Activated naive CD8-positive, alpha-beta T cell treated with anti-CD3 and anti-CD28 coated beads, Interleukin-2, amount 10 ng/mL, durations not matched to agents 7 days and 5 days (primary cell): ENCODE data around the gene RAB25. TPM values are rescaled to one million over a fixed set of nuclear protein-coding genes. Genes with fewer than 3 reads are reported as not detected.
"Not testable (repeated sequence)": the region's sequence is repeated elsewhere in the genome, so short reads cannot be mapped to it uniquely, and the experiment has no call there.

ENCODE experiments used
- ATAC-seq: fragments of 150-1000 bp; cut with Tn5 transposase; one replicate; pipeline ENCODE4 v1.10.0; 2021; ENCODE audit warnings: low read depth, moderate library complexity
- POLR2A ChIA-PET: fragments of 350-600 bp; sonication (Branson Sonifier 250); formaldehyde crosslinking; loops from one replicate; lab custom pipeline; 2021; ENCODE audit warnings: antibody characterized with exemption; lab: Charles Lee
- DNase-seq: peaks from one replicate; pipeline ENCODE4 v3.0.0; 2021
- H3K27ac Mint-ChIP-seq: one replicate; pipeline ENCODE4 v1.8.0; 2022; ENCODE audit warnings: mild to moderate bottlenecking, mixed read lengths
- H3K27me3 Mint-ChIP-seq: one replicate; pipeline ENCODE4 v1.8.0; 2022; ENCODE audit warnings: mild to moderate bottlenecking, moderate library complexity, mixed read lengths
- H3K36me3 Mint-ChIP-seq: one replicate; pipeline ENCODE4 v1.8.0; 2021; ENCODE audit warnings: mild to moderate bottlenecking, mixed read lengths
- H3K4me1 Mint-ChIP-seq: one replicate; pipeline ENCODE4 v1.8.0; 2021; ENCODE audit warnings: mixed read lengths
- H3K4me3 Mint-ChIP-seq: one replicate; pipeline ENCODE4 v1.8.0; 2022; ENCODE audit warnings: mild to moderate bottlenecking, moderate library complexity, mixed read lengths
- H3K9me3 Mint-ChIP-seq: one replicate; pipeline ENCODE4 v1.8.0; 2021; ENCODE audit warnings: mixed read lengths
- total RNA-seq, 2 experiments: library from RNA; stranded (reverse); gene quantifications; one replicate each; pipeline ENCODE4 v1.2.3, GENCODE V29; 2021

RAB25 gene
- total RNA-seq, 2 experiments from 2014 or later = 0.86 to 0.91 TPM

DNA sequence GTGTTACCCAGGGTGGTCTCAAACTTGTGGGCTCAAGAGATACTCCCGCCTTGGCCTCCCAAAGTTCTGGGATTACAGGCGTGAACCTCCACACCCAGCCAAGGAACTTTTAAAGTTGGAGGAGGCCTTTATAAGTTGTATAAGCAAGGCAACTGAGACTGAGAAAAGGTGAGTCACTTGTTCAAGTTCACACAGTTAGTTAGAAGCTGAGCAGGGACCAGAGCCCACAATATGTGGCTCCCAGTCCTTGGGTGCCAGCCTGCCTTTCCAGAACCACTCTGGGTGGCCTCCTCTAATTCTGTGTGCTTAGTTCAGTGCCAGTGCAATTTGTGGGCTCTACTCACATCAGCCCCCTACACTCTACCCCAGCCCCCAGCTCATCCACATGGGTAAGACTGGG, 3.7 kb downstream of the RAB25 start:
- ATAC-seq = no peak

GRCh38 chr1:156065212-156065611, 4.3 kb downstream of the RAB25 start:
- Mint-ChIP-seq H3K4me3 (no peak overlapping the region), H3K27ac (peak overlapping the region; percentile 5), H3K9me3 (no peaks in the 10 kb centered on the region), H3K4me1 (peaks cover 8% of the 10 kb centered on the region), H3K27me3 (no peaks in the 10 kb centered on the region), H3K36me3 (no peaks in the 10 kb centered on the region)
- no peak for DNase-seq
- POLR2A ChIA-PET = interaction anchor here (1.5 kb wide), 1 partner anchor 131 kb away, joined by 3 read pairs; the partner anchor contains the start of gene KHDC4
- ATAC-seq = no peak

More for the DNA sequence above, 3.7 kb downstream of the RAB25 start:
- Mint-ChIP-seq H3K36me3 (no peaks in the 10 kb centered on the region), H3K27ac (no peak overlapping the region), H3K4me3 (no peak overlapping the region), H3K9me3 (no peaks in the 10 kb centered on the region), H3K4me1 (peaks cover 8% of the 10 kb centered on the region), H3K27me3 (no peaks in the 10 kb centered on the region)
- POLR2A ChIA-PET = interaction anchor here (1.1 kb wide), 1 partner anchor 130 kb away, joined by 4 read pairs; the partner anchor contains the start of gene KHDC4
- DNase-seq = no peak

DNA sequence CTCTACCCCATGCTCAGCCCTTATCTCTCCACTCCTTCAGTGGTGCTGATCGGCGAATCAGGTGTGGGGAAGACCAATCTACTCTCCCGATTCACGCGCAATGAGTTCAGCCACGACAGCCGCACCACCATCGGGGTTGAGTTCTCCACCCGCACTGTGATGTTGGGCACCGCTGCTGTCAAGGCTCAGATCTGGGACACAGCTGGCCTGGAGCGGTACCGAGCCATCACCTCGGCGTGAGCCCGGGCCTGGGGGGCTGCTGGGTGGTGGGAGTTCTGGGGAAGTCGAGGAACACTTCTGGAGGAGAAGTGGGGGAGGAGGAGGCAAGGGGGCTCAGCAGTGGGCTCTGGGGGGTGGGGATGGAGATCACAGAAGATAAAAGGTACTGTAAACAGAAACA, 4.9 kb downstream of the RAB25 start:
- POLR2A ChIA-PET = interaction anchor here (1.0 to 1.5 kb wide), 4 partner anchors 127 to 179 kb away, joined by 3 to 11 read pairs (median 3); partner anchors contain the start of gene KHDC4
- H3K4me3 Mint-ChIP-seq = no peak overlapping the region
- no peak for ATAC-seq
- H3K36me3 Mint-ChIP-seq = no peaks in the 10 kb centered on the region
- no peaks in the 10 kb centered on the region for H3K27me3 Mint-ChIP-seq
- no peaks in the 10 kb centered on the region for H3K9me3 Mint-ChIP-seq
- no peak for DNase-seq
- H3K4me1 Mint-ChIP-seq = peaks cover 8% of the 10 kb centered on the region
- no peak overlapping the region for H3K27ac Mint-ChIP-seq

DNA sequence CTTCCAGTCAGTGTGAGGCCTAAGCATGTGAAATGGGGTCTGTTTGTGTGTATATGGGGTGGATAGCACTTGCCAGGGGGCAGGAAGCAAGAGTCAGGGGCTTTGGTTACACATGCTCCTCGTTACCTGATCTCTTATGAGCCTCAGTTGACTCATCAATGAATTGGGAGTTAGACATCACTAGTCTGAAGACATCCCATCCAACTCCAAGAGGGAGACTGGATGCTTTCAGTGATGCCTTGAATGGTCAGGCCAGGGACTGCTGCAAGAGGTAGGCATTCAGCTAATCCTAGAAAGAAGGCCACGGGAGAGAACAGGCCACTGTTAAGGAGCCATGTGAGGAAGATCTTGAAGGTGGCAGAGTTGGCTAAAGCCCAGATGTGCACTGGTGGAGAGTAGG, 6.3 kb downstream of the RAB25 start:
- peaks cover under 1% of the 10 kb centered on the region for H3K27me3 Mint-ChIP-seq
- H3K36me3 Mint-ChIP-seq = no peaks in the 10 kb centered on the region
- H3K4me3 Mint-ChIP-seq = no peak overlapping the region
- POLR2A ChIA-PET = interaction anchor here (0.8 kb wide), 1 partner anchor 11 kb away, joined by 4 read pairs; no protein-coding TSS in a partner anchor
- H3K9me3 Mint-ChIP-seq = no peaks in the 10 kb centered on the region
- H3K4me1 Mint-ChIP-seq = peaks cover 8% of the 10 kb centered on the region
- ATAC-seq (no peak), DNase-seq (no peak)
- H3K27ac Mint-ChIP-seq = no peak overlapping the region

- no peaks in the 10 kb centered on the region for H3K9me3 Mint-ChIP-seq
- peaks cover 8% of the 10 kb centered on the region for H3K27me3 Mint-ChIP-seq
- H3K4me1 Mint-ChIP-seq = peaks cover 8% of the 10 kb centered on the region
- H3K4me3 Mint-ChIP-seq = no peak overlapping the region
- H3K27ac Mint-ChIP-seq = no peak overlapping the region
- H3K36me3 Mint-ChIP-seq = no peaks in the 10 kb centered on the region
- POLR2A ChIA-PET = no interaction called here
- DNase-seq (no peak), ATAC-seq (no peak)
These were observed 8.8 kb downstream of the RAB25 start for GRCh38 chr1:156069490-156070455.

- ATAC-seq = no peak
- peaks cover 8% of the 10 kb centered on the region for H3K27me3 Mint-ChIP-seq
- no peaks in the 10 kb centered on the region for H3K36me3 Mint-ChIP-seq
- peaks cover 6% of the 10 kb centered on the region for H3K4me1 Mint-ChIP-seq
- no peaks in the 10 kb centered on the region for H3K9me3 Mint-ChIP-seq
- H3K27ac Mint-ChIP-seq = no peak overlapping the region
- DNase-seq = no peak
- POLR2A ChIA-PET = no interaction called here
- H3K4me3 Mint-ChIP-seq = no peak overlapping the region
These were observed 9.6 kb downstream of the RAB25 start for GRCh38 chr1:156070548-156070947.

DNA sequence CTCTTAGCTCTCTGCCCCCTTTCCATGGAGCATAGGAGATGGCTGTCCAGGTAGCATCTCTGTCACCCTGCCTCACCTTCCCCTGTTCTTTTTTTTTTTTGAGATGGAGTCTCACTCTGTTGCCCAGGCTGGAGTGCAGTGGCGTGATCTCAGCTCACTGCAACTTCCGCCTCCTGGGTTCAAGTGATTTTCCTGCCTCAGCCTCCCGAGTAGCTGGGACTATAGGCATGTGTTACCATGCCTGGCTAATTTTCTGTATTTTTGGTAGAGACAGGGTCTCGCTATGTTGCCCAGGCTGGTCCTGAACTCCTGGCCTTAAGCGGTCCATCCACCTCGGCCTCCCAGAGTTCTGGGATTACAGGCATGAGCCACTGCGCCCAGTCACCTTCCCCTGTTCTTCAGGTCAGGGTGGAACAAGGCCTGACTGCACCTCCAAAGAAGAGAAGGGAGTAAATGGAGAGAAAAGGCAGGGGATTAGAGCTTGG, 10.4 kb downstream of the RAB25 start:
- H3K36me3 Mint-ChIP-seq, H3K27ac Mint-ChIP-seq, DNase-seq, H3K9me3 Mint-ChIP-seq, POLR2A ChIA-PET, H3K4me1 Mint-ChIP-seq, ATAC-seq, H3K27me3 Mint-ChIP-seq, H3K4me3 Mint-ChIP-seq: not testable (repeated sequence)

- DNase-seq (no peak), ATAC-seq (no peak)
- H3K4me3 Mint-ChIP-seq = no peak overlapping the region
- no peaks in the 10 kb centered on the region for H3K36me3 Mint-ChIP-seq
- no peaks in the 10 kb centered on the region for H3K9me3 Mint-ChIP-seq
- POLR2A ChIA-PET = no interaction called here
- H3K27me3 Mint-ChIP-seq = peaks cover 8% of the 10 kb centered on the region
- no peaks in the 10 kb centered on the region for H3K4me1 Mint-ChIP-seq
- no peak overlapping the region for H3K27ac Mint-ChIP-seq
These were observed 11.3 kb downstream of the RAB25 start for GRCh38 chr1:156072251-156072650.

- POLR2A ChIA-PET = interaction anchor here (0.7 to 1.1 kb wide), 2 partner anchors 14 to 763 kb away, joined by 3 to 4 read pairs; no protein-coding TSS in a partner anchor
- Mint-ChIP-seq H3K4me1 (no peaks in the 10 kb centered on the region), H3K9me3 (no peaks in the 10 kb centered on the region), H3K27ac (no peak overlapping the region), H3K27me3 (peaks cover 12% of the 10 kb centered on the region), H3K36me3 (no peaks in the 10 kb centered on the region), H3K4me3 (no peak overlapping the region)
- DNase-seq (no peak), ATAC-seq (no peak)
These were observed 12.2 kb downstream of the RAB25 start for GRCh38 chr1:156073110-156073687.

DNA sequence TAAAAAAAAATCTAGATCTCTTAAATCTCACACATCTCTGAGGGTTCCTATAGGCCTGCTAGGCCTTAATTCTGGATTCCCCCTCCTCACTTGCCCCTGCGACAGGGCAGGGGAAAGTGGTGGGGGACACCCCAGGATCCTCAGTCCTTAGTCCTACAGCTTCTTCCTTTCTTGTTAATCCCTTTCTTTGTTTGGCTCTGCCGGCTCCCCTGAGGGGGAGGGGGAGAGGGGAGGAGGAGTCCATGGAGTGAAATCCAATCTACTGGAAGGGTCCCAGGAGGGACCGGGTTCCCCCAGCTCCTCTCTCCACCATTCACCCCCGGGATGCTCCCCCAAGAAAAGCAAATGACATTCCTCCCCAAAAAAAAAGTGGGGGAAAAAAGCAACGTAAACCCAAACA, 12.8 kb downstream of the RAB25 start:
- DNase-seq (no peak), ATAC-seq (no peak)
- no peaks in the 10 kb centered on the region for H3K36me3 Mint-ChIP-seq
- no peaks in the 10 kb centered on the region for H3K9me3 Mint-ChIP-seq
- H3K4me3 Mint-ChIP-seq = no peak overlapping the region
- no peak overlapping the region for H3K27ac Mint-ChIP-seq
- H3K4me1 Mint-ChIP-seq = no peaks in the 10 kb centered on the region
- POLR2A ChIA-PET = interaction anchor here (0.7 to 1.1 kb wide), 2 partner anchors 14 to 763 kb away, joined by 3 to 4 read pairs; no protein-coding TSS in a partner anchor
- peaks cover 12% of the 10 kb centered on the region for H3K27me3 Mint-ChIP-seq

DNA sequence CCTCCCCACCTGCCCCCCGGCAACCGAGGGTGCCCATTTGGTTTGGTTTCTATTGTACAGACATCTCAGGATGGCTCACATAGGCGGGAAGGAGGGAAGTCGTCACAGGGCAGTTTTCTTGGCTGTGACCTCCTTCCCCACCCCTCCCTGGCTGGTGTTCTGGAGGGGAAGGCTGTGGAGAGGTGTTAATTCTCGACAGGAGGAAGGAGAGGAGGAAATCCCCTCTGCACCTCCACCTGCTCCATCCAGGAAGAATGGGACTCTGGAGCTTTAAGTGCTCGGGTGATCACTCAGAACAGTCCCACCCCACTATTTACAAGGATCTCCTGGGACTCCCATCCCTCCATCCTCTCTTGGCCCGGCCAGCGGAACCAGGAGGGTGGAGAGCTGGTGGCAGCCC, 13.7 kb downstream of the RAB25 start:
- Mint-ChIP-seq H3K9me3 (no peaks in the 10 kb centered on the region), H3K36me3 (no peaks in the 10 kb centered on the region), H3K27me3 (peaks cover 17% of the 10 kb centered on the region), H3K4me1 (no peaks in the 10 kb centered on the region), H3K4me3 (no peak overlapping the region), H3K27ac (no peak overlapping the region)
- ATAC-seq (no peak), DNase-seq (no peak)
- POLR2A ChIA-PET = no interaction called here

DNA sequence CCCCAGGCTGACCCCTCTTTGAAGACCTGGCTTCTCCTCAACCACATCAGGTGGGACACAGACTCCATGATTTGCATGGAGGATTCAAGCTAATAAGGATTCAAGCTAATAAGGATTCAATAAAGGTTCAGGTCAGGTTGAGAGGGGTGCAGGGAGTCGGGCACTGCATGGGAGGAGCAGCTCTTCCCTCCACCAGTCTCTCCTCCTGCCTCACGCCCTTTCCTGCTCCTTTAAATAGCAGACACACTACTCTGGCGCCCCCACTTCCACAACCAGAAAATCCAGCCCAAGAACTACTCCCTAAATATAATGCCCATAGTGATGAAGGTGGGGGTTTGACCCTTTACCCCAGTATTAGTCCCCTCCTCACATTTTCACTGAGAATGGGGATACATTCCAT, 14.2 kb downstream of the RAB25 start:
- Mint-ChIP-seq H3K9me3 (no peaks in the 10 kb centered on the region), H3K4me1 (no peaks in the 10 kb centered on the region), H3K27me3 (peaks cover 22% of the 10 kb centered on the region), H3K27ac (no peak overlapping the region), H3K4me3 (no peak overlapping the region), H3K36me3 (no peaks in the 10 kb centered on the region)
- no peak for DNase-seq
- POLR2A ChIA-PET = no interaction called here
- no peak for ATAC-seq

GRCh38 chr1:156075775-156076204, 14.8 kb downstream of the RAB25 start:
- Mint-ChIP-seq H3K27ac (no peak overlapping the region), H3K36me3 (no peaks in the 10 kb centered on the region), H3K4me1 (no peaks in the 10 kb centered on the region), H3K27me3 (peaks cover 28% of the 10 kb centered on the region), H3K9me3 (no peaks in the 10 kb centered on the region), H3K4me3 (no peak overlapping the region)
- POLR2A ChIA-PET = no interaction called here
- DNase-seq = no peak
- ATAC-seq = no peak
